HepG2 (cell line): Measurements from ENCODE around the gene PHRF1. TPM values are rescaled to one million over a fixed set of nuclear protein-coding genes. Genes with fewer than 3 reads are reported as not detected.
A peak's percentile ranks its signal among the peaks of the same experiment; 100 is the strongest.

Source experiments
- ATAC-seq: fragments of 200-7000 bp; cut with Tn5 transposase; 3 replicates; pipeline ENCODE4 v1.9.1; 2020; ENCODE audit warnings: mild to moderate bottlenecking, moderate library complexity
- BruUV-seq: library from RNA; stranded (reverse); fragments of 400-500 nt; replicated peaks from 2 replicates; lab custom pipeline; 2021; lab: Mats Ljungman, UMichigan
- CTCF ChIA-PET: fragments of 300-600 bp; formaldehyde crosslinking; extraction: SDS; loops from one replicate; lab custom pipeline; 2021; ENCODE audit warnings: low total read pairs, inconsistent platforms, low intra/inter-chr PET ratio; lab: Yijun Ruan, JAX
- POLR2A ChIA-PET: fragments of 350-600 bp; sonication (Branson Sonifier 250); formaldehyde crosslinking; loops from one replicate; lab custom pipeline; 2020; ENCODE audit warnings: antibody characterized with exemption, inconsistent platforms; lab: Yijun Ruan, JAX
- DNase-seq: peaks from one replicate; pipeline ENCODE4 v3.0.0-alpha.2; 2015; ENCODE audit warnings: low spot score
- FAIRE-seq: peaks from 3 replicates; lab custom pipeline; 2011; peaks lifted over from hg19 to GRCh38; lab: Jason Lieb, UNC
- H2AFZ ChIP-seq: one replicate; pipeline ENCODE4 v1.6.1; 2011; ENCODE audit warnings: low read length, inconsistent platforms
- H3K27ac ChIP-seq: fragments of 300-600 bp; 3 replicates; pipeline ENCODE4 v1.8.0; 2011; ENCODE audit warnings: mixed run types, mild to moderate bottlenecking, mixed read lengths, low read length, inconsistent platforms; ENCODE audit not compliant: insufficient read depth; ENCODE audit errors: extremely low read length
- H3K27me3 ChIP-seq, 2 experiments: fragments of 200-600 bp in 1 of 2; 2 replicates in 1 of 2; 3 replicates in 1 of 2; pipeline versions ENCODE4 v1.6.0 to v1.8.0; 2011; ENCODE audit warnings: low read length in 2 of 2, mild to moderate bottlenecking in 2 of 2, moderate library complexity in 2 of 2, inconsistent platforms in 1 of 2; ENCODE audit not compliant: insufficient read depth in 2 of 2, control insufficient read depth in 1 of 2
- H3K36me3 ChIP-seq, 2 experiments: fragments of 200-600 bp in 1 of 2; replicated peaks in 1 of 2; 2 replicates in 1 of 2; 3 replicates in 1 of 2; pipeline versions ENCODE4 v1.5.1 to v1.8.0; 2011; ENCODE audit warnings: low read length in 2 of 2, inconsistent platforms in 1 of 2; ENCODE audit not compliant: insufficient read depth in 2 of 2, control insufficient read depth in 1 of 2
- H3K4me1 ChIP-seq: 2 replicates; pipeline ENCODE4 v1.5.1; 2012; ENCODE audit warnings: low read length, inconsistent platforms; ENCODE audit not compliant: insufficient read depth
- H3K4me2 ChIP-seq: 2 replicates; pipeline ENCODE4 v1.6.0; 2011; ENCODE audit warnings: low read depth, low read length, inconsistent platforms
- H3K4me3 ChIP-seq, 3 experiments: fragments of 200-600 bp in 1 of 3; sonication (generic), shearing (Covaris generic) in 1 of 3; replicated peaks in 1 of 3; 2 replicates each; pipeline ENCODE4 v1.5.1; 2011 to 2016; ENCODE audit warnings: low read length in 3 of 3, inconsistent platforms in 2 of 3, low read depth in 2 of 3, mild to moderate bottlenecking in 2 of 3, control low read depth in 1 of 3, mixed read lengths in 1 of 3; ENCODE audit not compliant: insufficient read depth in 1 of 3
- H3K79me2 ChIP-seq: one replicate; pipeline ENCODE4 v1.6.1; 2011; ENCODE audit warnings: low read length, inconsistent platforms; ENCODE audit not compliant: insufficient read depth
- H3K9ac ChIP-seq: 2 replicates; pipeline ENCODE4 v1.6.0; 2011; ENCODE audit warnings: mild to moderate bottlenecking, low read depth, low read length, inconsistent platforms; ENCODE audit not compliant: insufficient read depth
- H3K9me3 ChIP-seq: 2 replicates; pipeline ENCODE4 v1.5.1; 2012; ENCODE audit warnings: mild to moderate bottlenecking, low read length
- H4K20me1 ChIP-seq: 2 replicates; pipeline ENCODE4 v1.6.0; 2011; ENCODE audit warnings: inconsistent platforms, mild to moderate bottlenecking, low read length, moderate library complexity; ENCODE audit not compliant: insufficient read depth
- ATF7-NPFF ChIP-seq: sonication (generic); formaldehyde crosslinking; IDR thresholded peaks from 2 replicates; pipeline ENCODE4 v1.8.1; 2023; ENCODE audit warnings: mild to moderate bottlenecking, low read depth, missing genetic modification reagents, moderate library complexity
- ELF3 ChIP-seq: IDR thresholded peaks from 2 replicates; pipeline ENCODE4 v1.6.1; 2016; ENCODE audit warnings: missing genetic modification reagents, missing compliant biosample characterization
- GABPA ChIP-seq, 2 experiments: IDR thresholded peaks; 2 replicates each; pipeline ENCODE4 v1.6.1; 2011 to 2016; ENCODE audit warnings: low read depth in 2 of 2, low read length in 1 of 2, missing biosample characterization in 1 of 2, missing genetic modification characterization in 1 of 2
- MED1 ChIP-seq: sonication (generic); formaldehyde crosslinking; IDR thresholded peaks from 2 replicates; pipeline ENCODE4 v1.4.0; 2020; ENCODE audit warnings: missing genetic modification reagents
- TRIM24 ChIP-seq: sonication (generic); formaldehyde crosslinking; IDR thresholded peaks from 2 replicates; pipeline ENCODE4 v1.8.0; 2022; ENCODE audit warnings: mild to moderate bottlenecking, missing genetic modification reagents
- U2AF1 ChIP-seq: fragments of 200-400 bp; formaldehyde crosslinking; optimal IDR thresholded peaks from 2 replicates; pipeline ENCODE3; 2017; ENCODE audit warnings: mild to moderate bottlenecking, low read depth, low read length
- ZFP90 ChIP-seq: sonication (generic); formaldehyde crosslinking; IDR thresholded peaks from 2 replicates; pipeline ENCODE4 v1.8.0; 2022; ENCODE audit warnings: missing genetic modification reagents, mild to moderate bottlenecking, inconsistent platforms, borderline replicate concordance
- ZNF10 ChIP-seq: sonication (generic); formaldehyde crosslinking; IDR thresholded peaks from 2 replicates; pipeline ENCODE4 v1.4.0; 2020; ENCODE audit warnings: mild to moderate bottlenecking, low read depth, missing genetic modification reagents, borderline replicate concordance
- ZNF24 ChIP-seq: fragments of 450-650 bp; IDR thresholded peaks from 2 replicates; pipeline ENCODE4 v1.6.1; 2017; ENCODE audit warnings: antibody characterized with exemption, mild to moderate bottlenecking
- ZNF317 ChIP-seq: sonication (generic); formaldehyde crosslinking; IDR thresholded peaks from 2 replicates; pipeline ENCODE4 v1.5.0; 2020; ENCODE audit warnings: mild to moderate bottlenecking, missing genetic modification reagents
- ZNF777 ChIP-seq: sonication (generic); formaldehyde crosslinking; IDR thresholded peaks from 2 replicates; pipeline ENCODE4 v1.4.0; 2020; ENCODE audit warnings: missing genetic modification reagents
- ZNF841 ChIP-seq: sonication (generic); formaldehyde crosslinking; IDR thresholded peaks from 2 replicates; pipeline ENCODE4 v1.8.1; 2023; ENCODE audit warnings: missing genetic modification reagents, borderline replicate concordance
- WGBS: methylation state at CpG from one replicate; pipeline ENCODE4 v1.1.6; 2017; ENCODE audit warnings: low lambda C conversion rate; 5-methylcytosine and 5-hydroxymethylcytosine counted together
- in situ Hi-C: cut with HindIII; loops from 2 replicates; pipeline ENCODE4 v1.10.0; 2017; ENCODE audit warnings: low pct_unique_long_range_greater_than_20kb; ENCODE audit not compliant: extremely low pct_ligation_motif_present
- intact Hi-C: fragments of 100-400 bp; cut with micrococcal nuclease; formaldehyde crosslinking; loops from one replicate; pipeline ENCODE4 v1.10.0; 2022; ENCODE audit not compliant: unreplicated experiment
- polyA plus RNA-seq, 8 experiments: library from polyadenylated mRNA; depleted of rRNA in 3 of 8; stranded (reverse) in 7 of 8; unstranded in 1 of 8; fragments of >200 nt; fragmentation: Illumina TruSeq in 4 of 8; extraction: Trizol in 4 of 8; gene quantifications; 2 replicates each; pipeline versions ENCODE4 v1.2.1 to v1.2.3, GENCODE V29; 2011 to 2016; ENCODE audit warnings: low read depth in 4 of 8, missing spikeins in 1 of 8, mixed read lengths in 1 of 8; ENCODE audit not compliant: insufficient read depth in 1 of 8
- total RNA-seq, 5 experiments: library from RNA; depleted of rRNA; stranded (reverse); fragments of >200 nt; fragmentation: Illumina TruSeq; extraction: Trizol; gene quantifications; 2 replicates each; pipeline ENCODE4 v1.2.3, GENCODE V29; 2016; ENCODE audit warnings: low read depth in 1 of 5
- TF ChIP-seq, protein P1 (sequence below): sonication (generic); formaldehyde crosslinking; IDR thresholded peaks from 2 replicates; pipeline ENCODE4 v1.4.0; 2020; ENCODE audit warnings: mild to moderate bottlenecking, missing genetic modification reagents
- TF ChIP-seq, protein P2 (sequence below): sonication (generic); formaldehyde crosslinking; IDR thresholded peaks from 2 replicates; pipeline ENCODE4 v1.5.1; 2020; ENCODE audit warnings: missing genetic modification reagents, mild to moderate bottlenecking, borderline replicate concordance
- TF ChIP-seq, protein P3 (sequence below): sonication (generic); formaldehyde crosslinking; IDR thresholded peaks from 2 replicates; pipeline ENCODE4 v1.4.0; 2020; ENCODE audit warnings: missing genetic modification reagents
- TF ChIP-seq, protein P4 (sequence below): IDR thresholded peaks from 2 replicates; pipeline ENCODE4 v1.6.1; 2016; ENCODE audit warnings: missing compliant biosample characterization, missing genetic modification reagents, borderline replicate concordance
- TF ChIP-seq, protein P5 (sequence below): sonication (generic); formaldehyde crosslinking; IDR thresholded peaks from 2 replicates; pipeline ENCODE4 v1.4.0; 2020; ENCODE audit warnings: missing genetic modification reagents, borderline replicate concordance

Gene PHRF1
- total and polyA plus RNA-seq, 2 of the 13 experiments (the other 11 are each of a cell fraction or from before 2014, with no cell fraction given): 8.2 to 16.7 TPM

DNA sequence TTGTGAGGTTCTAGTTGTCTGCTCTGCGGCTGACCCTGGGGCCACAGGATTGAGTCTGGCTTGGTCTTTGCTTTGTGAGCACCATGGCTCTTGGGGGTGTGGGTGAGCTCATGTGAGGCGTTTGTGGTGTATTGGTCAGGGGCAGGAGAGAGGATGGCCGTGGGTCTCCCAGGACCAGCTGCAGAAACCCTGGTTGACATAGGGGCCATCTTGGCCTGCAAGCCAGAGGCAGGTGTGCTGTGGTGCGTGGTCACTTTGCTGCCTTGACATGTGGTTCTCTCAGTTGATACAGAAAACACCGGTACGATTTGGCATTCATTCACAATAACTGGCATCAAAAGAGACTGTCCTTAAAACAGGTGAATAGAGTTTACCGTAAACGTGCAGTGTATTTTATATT is 11.3 kb downstream of the PHRF1 start (continued):
- TF ChIP-seq ATF7-NPFF: peak; percentile 14; the same call in 1 of the 2 replicates
- TF ChIP-seq, all 625 proteins: peak for 12

DNA sequence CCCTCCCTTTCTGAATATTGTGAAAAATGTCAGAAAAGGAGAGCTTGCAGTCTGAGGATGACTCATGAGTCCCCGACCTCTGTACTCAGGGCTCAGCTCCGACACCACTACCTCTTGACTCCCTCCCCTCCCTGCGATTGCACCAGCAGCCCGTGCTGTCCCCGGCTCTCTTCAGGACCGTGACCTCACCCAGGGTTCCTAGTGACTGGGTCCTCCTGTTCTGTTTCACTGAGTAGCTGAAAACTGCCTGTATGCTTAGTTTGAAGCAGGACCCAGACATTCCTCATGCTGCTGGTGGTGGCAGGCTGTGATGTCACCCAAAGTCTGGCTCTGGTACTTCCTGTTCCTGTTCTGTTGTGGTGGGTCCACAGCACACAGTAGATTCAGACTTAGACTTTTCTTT is 11.7 kb downstream of the PHRF1 start:
- CTCF ChIA-PET: no interaction called here
- Histone ChIP-seq H3K79me2 (peaks cover 39% of the 10 kb centered on the region), H3K27ac (peak overlapping the region; percentile 70), H3K4me2 (peak overlapping the region; percentile 60), H2AFZ (no peak overlapping the region), H3K4me3 (no peak overlapping the region), H3K36me3 (peaks cover 26 to 66% of the 10 kb centered on the region in 2 experiments), H3K9ac (no peak overlapping the region), H3K9me3 (no peaks in the 10 kb centered on the region), H4K20me1 (peaks cover 27% of the 10 kb centered on the region), H3K27me3 (no peaks in the 10 kb centered on the region), H3K4me1 (peaks cover 54% of the 10 kb centered on the region)
- intact Hi-C loops: loop anchor here (1.0 kb wide), 1 partner anchor 27 kb away; no protein-coding TSS in a partner anchor
- BruUV-seq: no TSS peak
- POLR2A ChIA-PET: interaction anchor here (0.7 to 1.8 kb wide), 16 partner anchors 9 to 231 kb away, joined by 3 to 33 read pairs (median 4); partner anchors contain the start of genes DEAF1, PHRF1 and TMEM80
- DNase-seq (peak; percentile 96), ATAC-seq (peak; percentile 98), FAIRE-seq (peak; percentile 96)
- in situ Hi-C loops: no loop called here
- WGBS: 0% methylated on average over 6 of the region's 6 CpGs
- TF ChIP-seq, protein P1, sequence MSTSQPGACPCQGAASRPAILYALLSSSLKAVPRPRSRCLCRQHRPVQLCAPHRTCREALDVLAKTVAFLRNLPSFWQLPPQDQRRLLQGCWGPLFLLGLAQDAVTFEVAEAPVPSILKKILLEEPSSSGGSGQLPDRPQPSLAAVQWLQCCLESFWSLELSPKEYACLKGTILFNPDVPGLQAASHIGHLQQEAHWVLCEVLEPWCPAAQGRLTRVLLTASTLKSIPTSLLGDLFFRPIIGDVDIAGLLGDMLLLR (CRISPR knock-in tag): no peak
- TF ChIP-seq U2AF1: no peak
- TF ChIP-seq, protein P2, sequence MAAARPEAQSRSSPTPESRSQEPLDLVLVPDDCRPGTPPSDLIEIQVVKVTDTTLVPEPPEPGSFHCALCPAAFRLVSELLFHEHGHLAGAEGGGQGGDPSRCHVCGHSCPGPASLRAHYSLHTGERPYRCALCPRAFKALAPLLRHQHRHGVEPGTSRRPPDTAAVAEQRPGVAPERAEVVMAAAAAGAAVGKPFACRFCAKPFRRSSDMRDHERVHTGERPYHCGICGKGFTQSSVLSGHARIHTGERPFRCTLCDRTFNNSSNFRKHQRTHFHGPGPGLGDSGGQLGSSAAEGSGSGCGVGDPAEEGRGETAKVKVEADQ (CRISPR knock-in tag): no peak
- TF ChIP-seq ZNF10 (CRISPR knock-in tag): no peak
- TF ChIP-seq, protein P3, sequence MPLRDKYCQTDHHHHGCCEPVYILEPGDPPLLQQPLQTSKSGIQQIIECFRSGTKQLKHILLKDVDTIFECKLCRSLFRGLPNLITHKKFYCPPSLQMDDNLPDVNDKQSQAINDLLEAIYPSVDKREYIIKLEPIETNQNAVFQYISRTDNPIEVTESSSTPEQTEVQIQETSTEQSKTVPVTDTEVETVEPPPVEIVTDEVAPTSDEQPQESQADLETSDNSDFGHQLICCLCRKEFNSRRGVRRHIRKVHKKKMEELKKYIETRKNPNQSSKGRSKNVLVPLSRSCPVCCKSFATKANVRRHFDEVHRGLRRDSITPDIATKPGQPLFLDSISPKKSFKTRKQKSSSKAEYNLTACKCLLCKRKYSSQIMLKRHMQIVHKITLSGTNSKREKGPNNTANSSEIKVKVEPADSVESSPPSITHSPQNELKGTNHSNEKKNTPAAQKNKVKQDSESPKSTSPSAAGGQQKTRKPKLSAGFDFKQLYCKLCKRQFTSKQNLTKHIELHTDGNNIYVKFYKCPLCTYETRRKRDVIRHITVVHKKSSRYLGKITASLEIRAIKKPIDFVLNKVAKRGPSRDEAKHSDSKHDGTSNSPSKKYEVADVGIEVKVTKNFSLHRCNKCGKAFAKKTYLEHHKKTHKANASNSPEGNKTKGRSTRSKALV (CRISPR knock-in tag): no peak
- TF ChIP-seq ZNF777: no peak
- TF ChIP-seq TRIM24 (CRISPR knock-in tag): no peak
- TF ChIP-seq, protein P4, sequence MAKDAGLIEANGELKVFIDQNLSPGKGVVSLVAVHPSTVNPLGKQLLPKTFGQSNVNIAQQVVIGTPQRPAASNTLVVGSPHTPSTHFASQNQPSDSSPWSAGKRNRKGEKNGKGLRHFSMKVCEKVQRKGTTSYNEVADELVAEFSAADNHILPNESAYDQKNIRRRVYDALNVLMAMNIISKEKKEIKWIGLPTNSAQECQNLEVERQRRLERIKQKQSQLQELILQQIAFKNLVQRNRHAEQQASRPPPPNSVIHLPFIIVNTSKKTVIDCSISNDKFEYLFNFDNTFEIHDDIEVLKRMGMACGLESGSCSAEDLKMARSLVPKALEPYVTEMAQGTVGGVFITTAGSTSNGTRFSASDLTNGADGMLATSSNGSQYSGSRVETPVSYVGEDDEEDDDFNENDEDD (CRISPR knock-in tag): peak; percentile 49; the same call in 1 of the 2 replicates
- TF ChIP-seq ZNF317 (CRISPR knock-in tag): 0 out of 2 replicates have a peak, but pooled peaks have one; percentile 18
- TF ChIP-seq MED1 (CRISPR knock-in tag): peak; percentile 87
- TF ChIP-seq ZNF24: no peak
- TF ChIP-seq ZNF841 (CRISPR knock-in tag): no peak
- TF ChIP-seq ZFP90 (CRISPR knock-in tag): no peak
- TF ChIP-seq, protein P5, sequence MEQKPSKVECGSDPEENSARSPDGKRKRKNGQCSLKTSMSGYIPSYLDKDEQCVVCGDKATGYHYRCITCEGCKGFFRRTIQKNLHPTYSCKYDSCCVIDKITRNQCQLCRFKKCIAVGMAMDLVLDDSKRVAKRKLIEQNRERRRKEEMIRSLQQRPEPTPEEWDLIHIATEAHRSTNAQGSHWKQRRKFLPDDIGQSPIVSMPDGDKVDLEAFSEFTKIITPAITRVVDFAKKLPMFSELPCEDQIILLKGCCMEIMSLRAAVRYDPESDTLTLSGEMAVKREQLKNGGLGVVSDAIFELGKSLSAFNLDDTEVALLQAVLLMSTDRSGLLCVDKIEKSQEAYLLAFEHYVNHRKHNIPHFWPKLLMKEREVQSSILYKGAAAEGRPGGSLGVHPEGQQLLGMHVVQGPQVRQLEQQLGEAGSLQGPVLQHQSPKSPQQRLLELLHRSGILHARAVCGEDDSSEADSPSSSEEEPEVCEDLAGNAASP (CRISPR knock-in tag): peak; percentile 95; the same call in 1 of the 2 replicates
- no peak for TF ChIP-seq GABPA (IDR thresholded peaks at IDR 0.05; ENCODE audit: low read depth, low read length)
- TF ChIP-seq GABPA (CRISPR knock-in tag; IDR thresholded peaks at IDR 0.05; ENCODE audit: low read depth): peak; percentile 71
- TF ChIP-seq ELF3 (CRISPR knock-in tag): peak; percentile 69
